ENCODE results near the gene RSPH9.
A peak's percentile ranks its signal among the peaks of the same experiment; 100 is the strongest.
"Not testable (repeated sequence)": the region's sequence is repeated elsewhere in the genome, so short reads cannot be mapped to it uniquely, and the experiment has no call there.

The RSPH9 gene

GRCh38 chr6:43689421-43689820, 44.6 kb downstream of the RSPH9 start:
- no peak for DNase-seq

GRCh38 chr6:43695215-43695966, 50.6 kb downstream of the RSPH9 start:
- no peak for DNase-seq

DNA sequence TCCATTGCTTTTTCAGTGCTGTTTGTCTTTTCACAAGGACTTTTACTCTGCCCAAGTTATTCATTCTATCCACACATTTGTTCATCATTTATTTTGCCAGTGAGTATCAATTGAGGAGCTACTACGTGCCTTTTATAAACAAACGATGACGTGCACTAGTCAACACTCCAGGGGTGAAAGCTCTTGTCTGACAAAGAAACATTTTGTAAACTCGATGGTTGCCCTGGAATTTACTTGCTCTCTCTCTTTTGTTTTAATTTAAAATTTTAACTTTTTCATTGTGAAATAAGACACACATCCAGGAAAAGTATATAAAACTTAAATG, 51.1 kb downstream of the RSPH9 start:
- no peak for DNase-seq

- DNase-seq = no peak
Observed at GRCh38 chr6:43697421-43697820, 52.6 kb downstream of the RSPH9 start.

DNA sequence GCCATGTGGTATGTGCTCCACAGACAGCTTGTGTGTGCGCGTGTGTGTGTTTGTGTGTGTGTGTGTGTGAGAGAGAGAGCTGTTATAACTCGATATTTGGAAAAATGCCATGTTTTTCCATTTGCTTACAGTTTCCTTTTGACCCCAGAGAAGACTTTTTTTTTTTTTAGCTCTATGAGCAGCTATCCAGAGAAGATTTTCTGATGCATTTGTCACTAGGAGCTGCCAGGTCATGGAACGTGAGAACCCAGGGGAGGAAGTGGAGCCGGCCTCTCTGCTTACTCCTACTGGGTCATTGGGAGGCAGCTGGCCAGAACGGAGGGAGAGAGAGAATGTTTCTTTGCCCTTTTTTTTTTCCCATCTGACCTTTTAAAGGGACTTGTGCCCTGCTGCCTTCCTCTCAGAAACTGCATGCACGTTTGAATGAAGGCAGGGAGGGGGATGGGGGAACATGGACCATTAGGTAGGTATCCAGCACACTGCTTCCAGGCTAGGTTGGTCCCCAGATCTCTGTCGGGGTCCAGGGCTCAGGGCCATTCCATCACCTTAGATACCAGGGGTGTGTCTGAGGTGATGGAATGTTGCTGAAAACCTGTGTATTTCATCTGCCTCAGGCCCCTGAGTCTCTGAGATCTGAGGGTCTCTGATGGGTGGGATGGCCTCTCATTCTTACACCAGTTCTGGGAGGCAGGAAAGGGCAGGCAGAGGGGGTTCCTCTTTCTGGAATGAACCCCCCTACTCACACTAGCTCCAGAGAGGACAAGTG, 53.9 kb downstream of the RSPH9 start:
- no peak for DNase-seq

- no peak for DNase-seq
Observed at GRCh38 chr6:43699564-43700186, 54.8 kb downstream of the RSPH9 start.

GRCh38 chr6:43700939-43701560, 56.2 kb downstream of the RSPH9 start:
- not testable (repeated sequence) for DNase-seq

GRCh38 chr6:43702171-43702533, 57.3 kb downstream of the RSPH9 start:
- no peak for DNase-seq

- DNase-seq = peak; percentile 31
Observed at GRCh38 chr6:43702534-43703440, 58.0 kb downstream of the RSPH9 start.

DNA sequence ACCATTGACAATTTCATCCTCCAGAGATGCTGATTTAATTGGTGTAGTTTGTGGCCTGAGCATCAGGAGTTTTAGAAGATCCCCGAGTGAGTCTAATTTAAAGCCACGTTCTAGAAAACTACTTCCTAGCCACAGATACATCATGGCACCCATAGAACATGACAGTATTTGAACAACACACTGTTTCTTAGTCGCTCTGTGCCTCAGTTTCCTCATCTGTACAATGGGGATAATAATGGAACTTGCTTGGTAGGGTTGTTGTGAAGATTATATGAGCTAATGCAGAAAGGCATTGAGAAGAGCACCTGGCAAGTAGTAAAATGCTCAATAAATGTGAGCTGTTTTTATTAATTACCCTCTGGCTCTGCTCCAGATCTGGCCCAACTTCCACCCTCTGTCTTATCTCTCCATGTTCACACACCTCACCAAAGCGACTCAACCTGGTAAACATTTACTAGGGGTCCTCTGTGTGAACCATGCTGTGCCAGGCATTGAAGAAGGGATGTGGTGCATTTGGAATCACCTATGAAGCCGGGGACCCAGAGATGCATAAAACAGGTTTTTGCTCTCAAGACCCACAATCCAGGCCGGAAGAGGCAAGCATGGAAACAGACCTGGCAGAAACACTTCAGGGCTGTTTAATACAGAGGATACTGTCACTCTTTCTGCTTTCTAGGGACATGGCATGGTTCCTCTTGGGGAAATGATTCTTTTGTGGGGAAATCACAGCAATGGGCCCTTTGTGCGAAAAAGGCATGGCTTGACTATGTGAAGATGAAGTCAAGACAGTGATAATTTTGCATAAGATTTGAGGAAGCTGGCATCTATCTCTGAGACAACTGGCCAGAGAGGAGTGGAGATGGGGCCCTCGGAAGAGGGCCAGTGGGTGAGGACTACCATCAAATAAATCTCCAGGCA, 58.9 kb downstream of the RSPH9 start:
- no peak for DNase-seq

DNA sequence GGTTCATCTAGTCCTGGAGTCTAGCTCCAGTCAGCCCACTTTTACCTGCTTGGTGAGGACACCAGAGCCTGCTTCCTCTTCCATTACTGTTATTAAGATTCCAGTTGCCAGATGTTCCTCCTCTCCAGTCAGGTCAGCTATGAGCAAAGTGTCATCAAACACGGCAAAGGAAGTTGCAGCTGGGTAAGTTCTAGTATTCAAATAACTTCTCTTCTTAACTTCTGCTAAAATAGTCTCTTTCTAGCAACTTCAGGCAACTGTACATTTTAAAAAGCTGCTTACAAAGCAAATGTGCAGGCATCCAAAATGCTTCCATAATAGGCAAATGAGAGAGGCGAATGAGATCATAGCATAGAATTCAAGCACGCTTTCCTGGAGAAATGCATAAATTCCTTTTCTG, 61.2 kb downstream of the RSPH9 start:
- no peak for DNase-seq

GRCh38 chr6:43706788-43707187, 62.0 kb downstream of the RSPH9 start:
- DNase-seq = no peak

GRCh38 chr6:43707269-43707668, 62.4 kb downstream of the RSPH9 start:
- no peak for DNase-seq

- no peak for DNase-seq
Observed at GRCh38 chr6:43707767-43708166, 62.9 kb downstream of the RSPH9 start.

GRCh38 chr6:43708860-43709653, 64.2 kb downstream of the RSPH9 start:
- DNase-seq = no peak

DNA sequence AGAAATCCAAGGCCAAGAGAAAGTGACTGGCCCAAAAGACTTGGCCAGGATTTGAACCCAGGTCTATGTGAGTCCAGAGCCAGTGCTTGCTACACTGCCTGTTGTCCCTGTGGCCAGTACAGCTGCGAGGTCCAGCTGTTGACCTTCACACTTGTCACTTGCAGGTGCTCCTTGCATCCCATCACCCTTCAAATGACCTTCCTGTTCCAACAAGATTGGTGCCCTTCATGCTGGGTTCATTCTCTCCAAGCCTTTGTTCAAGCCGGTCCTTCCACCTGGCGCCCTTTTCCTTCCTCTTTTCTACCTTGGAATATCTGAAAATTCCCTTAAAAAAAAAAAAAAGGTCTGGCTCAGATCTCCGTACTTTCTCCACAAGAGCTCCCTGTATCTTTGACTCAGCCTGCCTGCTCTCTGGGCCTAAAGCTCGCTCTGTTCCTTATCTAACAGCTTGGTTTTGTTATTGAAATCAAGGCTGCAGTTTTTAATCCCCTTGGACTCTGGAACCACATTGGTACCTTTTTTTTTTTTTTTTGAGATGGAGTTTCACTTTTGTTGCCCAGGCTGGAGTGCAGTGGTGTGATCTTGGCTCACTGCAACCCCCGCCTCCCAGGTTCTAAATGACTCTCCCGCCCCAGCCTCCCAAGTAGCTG, 64.9 kb downstream of the RSPH9 start:
- no peak for DNase-seq

GRCh38 chr6:43710576-43710975, 65.7 kb downstream of the RSPH9 start:
- no peak for DNase-seq

GRCh38 chr6:43712579-43712978, 67.7 kb downstream of the RSPH9 start:
- DNase-seq = no peak

DNA sequence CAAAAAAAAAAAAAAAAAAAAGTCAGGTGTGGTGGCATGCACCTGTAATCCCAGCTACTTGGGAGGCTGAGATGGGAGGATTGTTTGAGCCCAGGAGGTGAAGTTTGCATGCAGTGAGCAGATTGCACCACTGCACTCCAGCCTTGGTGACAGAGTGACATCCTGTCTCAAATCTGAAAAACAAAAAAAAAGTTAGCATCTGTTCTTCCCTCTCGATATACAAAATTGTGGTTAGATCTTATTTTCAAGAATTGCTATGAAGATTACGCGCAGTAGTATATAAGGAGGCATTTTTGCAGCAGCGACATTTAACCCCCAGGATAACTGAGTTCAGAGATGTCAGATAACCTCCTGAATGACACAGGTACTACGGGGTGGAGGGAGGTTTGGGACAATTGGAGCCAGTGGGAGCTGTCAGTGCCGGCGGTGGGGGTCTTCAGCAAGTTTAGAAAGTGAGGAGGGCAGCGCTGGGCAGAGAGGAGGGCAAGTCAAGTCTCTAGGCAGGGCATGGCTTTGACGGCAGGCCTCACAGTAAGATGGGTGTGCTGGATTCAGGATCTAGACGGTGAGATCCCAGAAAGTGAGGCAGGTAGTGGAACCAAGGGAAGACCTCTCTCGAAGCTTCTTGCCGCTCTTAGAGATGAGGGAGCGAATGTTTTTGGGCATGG, 68.9 kb downstream of the RSPH9 start:
- DNase-seq = no peak

Measured in stimulated activated CD4-positive, alpha-beta T cell treated with anti-CD3 and anti-CD28 coated beads, Interleukin-15, amount 100 ng/mL, for 24 hours (primary cell).